Adrenal gland (tissue), 5 donors: ENCODE data around the gene PRPH2.

Experiments used
- POLR2A ChIP-seq, 2 donors: fragments of 450-650 bp; IDR thresholded peaks; one replicate each; pipeline ENCODE4 v1.6.1; 2017; ENCODE audit warnings: antibody characterized with exemption in 2 of 2, mild to moderate bottlenecking in 2 of 2, moderate library complexity in 1 of 2
- TF ChIP-seq, protein P1 (sequence below), 6 experiments: fragments of 450-650 bp in 4 of 6; fragments of 200-600 bp in 2 of 6; sonication (generic) in 1 of 6; IDR thresholded peaks; 1 replicate in 5 of 6; 2 replicates in 1 of 6; pipeline versions ENCODE4 v1.5.1 to v1.8.0; 2016 to 2021; ENCODE audit warnings: antibody characterized with exemption in 6 of 6, mild to moderate bottlenecking in 2 of 6, moderate library complexity in 1 of 6
- donor health status: DM: no; HTN: no; CAD: no.

DNA sequence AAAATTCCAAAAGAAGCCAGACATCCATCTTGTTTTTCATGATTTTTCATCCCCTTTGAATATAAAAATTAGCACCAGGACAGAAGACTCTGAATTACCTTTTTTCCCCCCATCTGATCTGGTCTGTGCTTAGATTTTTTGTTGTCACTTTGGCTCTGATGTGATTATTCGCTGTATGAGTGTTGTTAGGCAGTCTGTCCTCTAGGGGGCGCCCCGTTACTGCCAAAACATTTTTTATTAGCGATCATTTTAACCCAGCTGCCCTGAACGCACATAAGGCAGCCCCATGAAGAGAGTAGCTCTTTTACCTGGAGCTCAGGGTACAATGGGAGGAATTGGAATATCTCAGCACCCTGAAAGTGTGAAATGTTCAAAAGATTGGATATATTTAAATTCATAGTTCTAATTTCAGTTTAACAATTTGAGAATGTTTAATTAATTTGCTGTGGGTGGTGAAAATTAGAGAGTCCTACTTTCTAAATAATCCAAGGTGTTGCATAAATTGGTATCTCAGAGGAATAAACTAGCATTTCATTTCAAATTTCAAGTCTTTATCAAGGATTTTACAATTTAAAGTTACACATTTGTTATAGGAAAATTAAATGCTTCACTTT, 60.8 kb downstream of the PRPH2 start:
- TF ChIP-seq, protein P1, sequence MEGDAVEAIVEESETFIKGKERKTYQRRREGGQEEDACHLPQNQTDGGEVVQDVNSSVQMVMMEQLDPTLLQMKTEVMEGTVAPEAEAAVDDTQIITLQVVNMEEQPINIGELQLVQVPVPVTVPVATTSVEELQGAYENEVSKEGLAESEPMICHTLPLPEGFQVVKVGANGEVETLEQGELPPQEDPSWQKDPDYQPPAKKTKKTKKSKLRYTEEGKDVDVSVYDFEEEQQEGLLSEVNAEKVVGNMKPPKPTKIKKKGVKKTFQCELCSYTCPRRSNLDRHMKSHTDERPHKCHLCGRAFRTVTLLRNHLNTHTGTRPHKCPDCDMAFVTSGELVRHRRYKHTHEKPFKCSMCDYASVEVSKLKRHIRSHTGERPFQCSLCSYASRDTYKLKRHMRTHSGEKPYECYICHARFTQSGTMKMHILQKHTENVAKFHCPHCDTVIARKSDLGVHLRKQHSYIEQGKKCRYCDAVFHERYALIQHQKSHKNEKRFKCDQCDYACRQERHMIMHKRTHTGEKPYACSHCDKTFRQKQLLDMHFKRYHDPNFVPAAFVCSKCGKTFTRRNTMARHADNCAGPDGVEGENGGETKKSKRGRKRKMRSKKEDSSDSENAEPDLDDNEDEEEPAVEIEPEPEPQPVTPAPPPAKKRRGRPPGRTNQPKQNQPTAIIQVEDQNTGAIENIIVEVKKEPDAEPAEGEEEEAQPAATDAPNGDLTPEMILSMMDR (IDR thresholded peaks at IDR 0.05), result peak; percentile 84 to 96 (median 91)
- no peak for TF ChIP-seq POLR2A (IDR thresholded peaks at IDR 0.05)
